HG03354 (cell line): ENCODE measurements around the gene PIGR.

Experiments used
- ATAC-seq: cut with Tn5 transposase; IDR thresholded peaks from one replicate; pipeline ENCODE4 v1.9.1; 2021; ENCODE audit warnings: mild to moderate bottlenecking; ENCODE audit not compliant: unreplicated experiment, poor library complexity, severe bottlenecking

Gene PIGR

GRCh38 chr1:206897175-206897574, 49.1 kb downstream of the PIGR start, which contains the start of gene IL24:
Gene IL24 (plus strand): TSS chr1:206897443. CDS start chr1:206897833, 390 bp downstream.
- ATAC-seq: no peak

- ATAC-seq: no peak
These were observed 50.0 kb downstream of the PIGR start for GRCh38 chr1:206896261-206896660.

- no peak for ATAC-seq
These were observed 50.4 kb downstream of the PIGR start for GRCh38 chr1:206895837-206896242.

GRCh38 chr1:206895325-206895724, 50.9 kb downstream of the PIGR start:
- no peak for ATAC-seq

DNA sequence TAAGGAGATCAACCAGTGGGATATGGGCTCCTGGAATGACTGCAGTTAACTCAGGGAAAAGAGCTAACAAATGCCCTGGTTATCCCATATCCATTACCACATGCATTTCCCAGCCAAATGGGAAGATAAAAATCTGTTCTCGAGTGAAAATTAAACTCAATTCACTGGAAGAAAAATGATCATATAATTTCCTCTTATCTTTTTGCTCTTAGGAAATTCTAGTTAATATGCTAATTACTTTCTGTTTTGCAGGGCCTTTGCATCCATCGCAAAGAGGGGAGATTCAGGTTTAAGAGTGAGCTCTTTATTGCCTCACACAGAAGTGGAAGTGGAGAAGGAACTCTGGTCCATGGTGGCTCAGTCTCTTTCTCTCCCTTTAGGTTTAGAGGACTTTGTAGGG, 52.9 kb downstream of the PIGR start:
- ATAC-seq: no peak

DNA sequence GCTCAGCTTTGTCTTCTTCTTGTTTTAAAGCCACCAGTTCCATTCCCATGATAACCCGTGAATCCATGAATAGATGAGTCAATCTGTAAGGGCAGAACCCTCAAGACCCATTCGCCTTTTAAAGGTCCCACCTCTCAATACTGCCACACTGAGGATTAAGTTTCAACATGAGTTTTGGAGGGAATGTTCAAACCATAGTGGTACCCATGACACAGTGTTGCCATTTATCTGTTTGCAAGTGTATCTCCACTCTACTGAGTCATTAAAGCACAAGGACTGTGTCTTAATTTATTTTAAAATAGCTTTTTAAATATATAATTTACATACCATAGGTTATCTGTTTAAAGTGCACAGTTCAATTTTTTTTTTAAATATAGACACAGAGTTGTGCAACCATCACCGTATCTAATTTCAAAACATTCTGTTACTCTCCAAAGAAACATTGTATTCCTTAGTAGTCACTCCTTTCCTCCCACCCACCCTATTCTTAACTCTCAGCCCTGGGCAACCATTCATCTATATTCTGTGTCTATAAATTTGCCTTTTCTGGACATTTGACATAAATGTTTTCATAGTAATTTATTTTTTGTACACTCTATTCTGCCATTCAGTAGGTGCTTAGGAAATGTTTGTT, 53.8 kb downstream of the PIGR start:
- ATAC-seq: no peak

DNA sequence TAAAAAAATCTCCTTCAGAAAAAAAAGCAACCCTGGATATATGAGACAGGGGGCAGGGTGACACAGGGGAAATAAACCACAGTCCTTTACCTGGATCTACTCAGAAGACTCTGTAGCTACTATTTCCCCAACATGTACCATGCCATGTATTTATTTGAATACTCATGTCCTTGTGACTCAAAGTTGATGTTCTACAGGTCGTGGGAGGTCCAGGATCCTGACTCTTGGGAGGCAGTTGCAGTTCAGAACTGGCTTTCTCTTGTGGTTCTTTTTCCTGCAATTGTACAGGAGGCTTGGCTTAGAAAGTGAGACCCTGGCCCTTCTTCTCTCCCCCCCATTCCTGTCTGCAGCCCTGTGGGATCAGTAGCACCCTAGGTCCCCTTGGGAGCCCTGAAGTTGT, 54.9 kb downstream of the PIGR start:
- no peak for ATAC-seq

GRCh38 chr1:206890125-206891060, 55.9 kb downstream of the PIGR start:
- no peak for ATAC-seq

- no peak for ATAC-seq
These were observed 58.6 kb downstream of the PIGR start for GRCh38 chr1:206887701-206888100.

DNA sequence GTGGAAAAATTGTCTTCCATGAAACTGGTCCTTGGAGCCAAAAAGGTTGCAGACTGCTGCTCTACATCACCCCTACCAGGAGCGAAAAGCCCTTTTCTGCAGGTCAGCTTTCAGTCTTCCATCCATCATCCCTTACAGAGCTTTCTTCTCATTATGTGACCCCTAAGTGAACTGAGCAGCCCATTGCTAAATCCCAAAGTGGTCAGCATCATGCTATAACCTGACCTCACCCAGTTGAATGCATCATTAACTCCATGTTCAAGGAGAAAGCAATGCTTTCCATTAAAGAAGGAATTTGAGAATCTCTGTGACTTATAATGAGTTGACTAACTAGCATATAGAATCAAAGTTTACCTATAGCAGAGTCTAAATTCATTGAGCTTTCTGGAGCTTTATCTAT, 59.4 kb downstream of the PIGR start:
- ATAC-seq: no peak

DNA sequence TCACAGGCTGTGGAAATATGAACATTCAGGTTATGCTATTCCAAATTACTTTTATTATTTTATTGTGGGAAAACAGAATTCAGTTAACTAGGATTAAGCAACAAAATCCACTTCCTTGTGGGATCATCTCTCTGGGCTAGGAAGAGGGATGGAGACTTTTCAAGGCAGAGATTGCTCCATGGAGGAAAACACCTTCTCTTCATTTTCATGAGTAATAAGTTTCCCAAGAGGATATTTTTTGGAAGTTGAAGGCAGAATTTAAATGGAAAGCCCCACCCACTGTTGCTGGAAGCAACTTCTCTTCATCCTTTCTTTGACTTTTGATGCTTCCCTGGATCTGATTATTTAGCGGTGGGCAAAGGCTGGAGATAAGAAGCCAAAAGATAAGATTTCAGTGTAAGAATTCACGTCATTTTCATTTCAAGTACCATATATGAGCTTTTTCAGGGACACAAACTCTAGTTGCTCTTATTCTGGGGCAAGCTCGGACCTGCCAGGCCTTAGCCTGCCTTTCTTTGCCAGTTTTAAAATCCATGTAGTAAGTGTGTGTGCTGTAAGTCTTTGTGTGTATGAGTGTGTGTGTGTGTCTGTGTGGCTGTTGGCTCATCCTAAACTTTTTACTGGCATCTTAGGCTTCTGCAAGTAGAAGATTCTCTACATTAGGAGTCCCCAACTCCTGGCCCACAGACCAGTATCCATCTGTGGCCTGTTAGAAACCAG, 60.8 kb downstream of the PIGR start:
- no peak for ATAC-seq

- ATAC-seq: no peak
These were observed 62.4 kb downstream of the PIGR start for GRCh38 chr1:206883876-206884275.

DNA sequence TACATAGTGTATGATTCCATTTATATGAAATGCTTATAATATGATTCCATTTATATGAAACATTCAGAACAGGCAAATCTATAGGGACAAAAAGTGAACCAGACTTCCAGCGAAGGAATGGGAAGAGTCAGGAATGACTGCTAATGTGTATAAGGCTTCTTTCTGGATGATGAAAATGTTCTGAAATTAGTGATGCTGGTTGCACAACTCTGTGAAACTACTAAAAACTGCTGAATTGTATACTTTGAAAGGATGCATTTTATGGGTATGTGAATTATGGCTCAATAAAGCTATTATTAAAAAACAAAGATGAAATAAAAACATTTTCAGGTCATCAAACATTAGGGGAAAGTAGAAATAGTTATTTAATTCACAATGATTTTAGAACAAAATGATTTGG, 63.1 kb downstream of the PIGR start:
- no peak for ATAC-seq

GRCh38 chr1:206882555-206882954, 63.7 kb downstream of the PIGR start:
- no peak for ATAC-seq

GRCh38 chr1:206880314-206880713, 66.0 kb downstream of the PIGR start:
- ATAC-seq: no peak
